ENCODE data around the gene SLC37A2.

SLC37A2 gene

GRCh38 chr11:125114518-125114917 is 51.4 kb downstream of the SLC37A2 start:
- Histone ChIP-seq H3K36me3 (peaks cover 0 to 3% (median 0%) of the 10 kb centered on the region in 11 experiments; a peak in 1 of 22 replicates), H3K4me3 (no peak overlapping the region), H4K20me1 (no peaks in the 10 kb centered on the region), H3K9me3 (replicated peaks in 1 of 11) (peaks cover 0 to 14% (median 5%) of the 10 kb centered on the region in 11 experiments; a peak in 8 of 22 replicates), H3K4me1 (peaks cover 12 to 20% (median 14%) of the 10 kb centered on the region in 10 experiments), H3K27ac (no peak overlapping the region), H3K9ac (no peak overlapping the region), H3K27me3 (no peaks in the 10 kb centered on the region), H3K4me2 (no peak overlapping the region)
- TF ChIP-seq Cebpa-rat (IDR thresholded peaks at IDR 0.05): no peak

- H3K36me3 ChIP-seq: no peaks in the 10 kb centered on the region
- H3K4me1 ChIP-seq: no peaks in the 10 kb centered on the region
- no peak overlapping the region for H3K4me2 ChIP-seq
- no peak for TF ChIP-seq Cebpa-rat (IDR thresholded peaks at IDR 0.05)
- H3K9ac ChIP-seq: no peak overlapping the region
- H3K27ac ChIP-seq: no peak overlapping the region
- no peak overlapping the region for H3K4me3 ChIP-seq
- no peaks in the 10 kb centered on the region for H4K20me1 ChIP-seq
- H3K27me3 ChIP-seq: no peaks in the 10 kb centered on the region
- peaks cover 0 to 12% (median under 1%) of the 10 kb centered on the region in 11 experiments; a peak in 7 of 22 replicates for H3K9me3 ChIP-seq (replicated peaks in 1 of 11)
These were observed 54.3 kb downstream of the SLC37A2 start for GRCh38 chr11:125117429-125117828.

GRCh38 chr11:125123194-125123946 is 60.3 kb downstream of the SLC37A2 start:
- Histone ChIP-seq H3K9ac (no peak overlapping the region), H3K27me3 (no peaks in the 10 kb centered on the region), H4K20me1 (no peaks in the 10 kb centered on the region), H3K36me3 (no peaks in the 10 kb centered on the region), H3K4me2 (peak overlapping the region in 3 of 11 experiments; percentile 58 to 75 (median 64); a peak in 6 of 22 replicates), H3K27ac (no peak overlapping the region), H3K4me3 (no peak overlapping the region), H3K9me3 (replicated peaks in 1 of 11) (peaks cover 0 to 4% (median 0%) of the 10 kb centered on the region in 11 experiments; a peak in 1 of 22 replicates), H3K4me1 (peaks cover 0 to 23% (median 5%) of the 10 kb centered on the region in 10 experiments; a peak in 10 of 20 replicates)
- no peak for TF ChIP-seq Cebpa-rat (IDR thresholded peaks at IDR 0.05)

- H3K9me3 ChIP-seq (replicated peaks in 1 of 11): peaks cover 0 to 4% (median 0%) of the 10 kb centered on the region in 11 experiments; a peak in 1 of 22 replicates
- H3K27me3 ChIP-seq: no peaks in the 10 kb centered on the region
- no peak overlapping the region for H3K27ac ChIP-seq
- H4K20me1 ChIP-seq: no peaks in the 10 kb centered on the region
- no peak overlapping the region for H3K4me3 ChIP-seq
- peak overlapping the region in 4 of 11 experiments; percentile 48 to 75 (median 61); a peak in 8 of 22 replicates for H3K4me2 ChIP-seq
- no peaks in the 10 kb centered on the region for H3K36me3 ChIP-seq
- no peak for TF ChIP-seq Cebpa-rat (IDR thresholded peaks at IDR 0.05)
- no peak overlapping the region for H3K9ac ChIP-seq
- H3K4me1 ChIP-seq: peaks cover 0 to 23% (median 5%) of the 10 kb centered on the region in 10 experiments; a peak in 10 of 20 replicates
These were observed 61.0 kb downstream of the SLC37A2 start for GRCh38 chr11:125123947-125124617.

GRCh38 chr11:125124618-125124992 is 61.5 kb downstream of the SLC37A2 start:
- Histone ChIP-seq H3K4me2 (peak overlapping the region in 4 of 11 experiments; percentile 48 to 75 (median 61); a peak in 8 of 22 replicates), H3K27me3 (no peaks in the 10 kb centered on the region), H4K20me1 (no peaks in the 10 kb centered on the region), H3K4me1 (peaks cover 0 to 23% (median 5%) of the 10 kb centered on the region in 10 experiments; a peak in 10 of 20 replicates), H3K4me3 (no peak overlapping the region), H3K9ac (no peak overlapping the region), H3K27ac (no peak overlapping the region), H3K36me3 (no peaks in the 10 kb centered on the region), H3K9me3 (replicated peaks in 1 of 11) (peaks cover 0 to 4% (median 0%) of the 10 kb centered on the region in 11 experiments; a peak in 1 of 22 replicates)
- no peak for TF ChIP-seq Cebpa-rat (IDR thresholded peaks at IDR 0.05)

- H3K36me3 ChIP-seq: no peaks in the 10 kb centered on the region
- no peak overlapping the region for H3K4me2 ChIP-seq
- H3K4me3 ChIP-seq: no peak overlapping the region
- no peak overlapping the region for H3K9ac ChIP-seq
- peaks cover 0 to 19% (median 5%) of the 10 kb centered on the region in 10 experiments; a peak in 10 of 20 replicates for H3K4me1 ChIP-seq
- peaks cover 0 to 4% (median 0%) of the 10 kb centered on the region in 11 experiments; a peak in 1 of 22 replicates for H3K9me3 ChIP-seq (replicated peaks in 1 of 11)
- no peaks in the 10 kb centered on the region for H4K20me1 ChIP-seq
- no peaks in the 10 kb centered on the region for H3K27me3 ChIP-seq
- no peak overlapping the region for H3K27ac ChIP-seq
- TF ChIP-seq Cebpa-rat (IDR thresholded peaks at IDR 0.05): no peak
These were observed 65.3 kb downstream of the SLC37A2 start for GRCh38 chr11:125128450-125128849.

- H3K36me3 ChIP-seq: no peaks in the 10 kb centered on the region
- no peak overlapping the region for H3K9ac ChIP-seq
- H3K27ac ChIP-seq: no peak overlapping the region
- H4K20me1 ChIP-seq: no peaks in the 10 kb centered on the region
- no peak overlapping the region for H3K4me3 ChIP-seq
- no peaks in the 10 kb centered on the region for H3K27me3 ChIP-seq
- H3K4me1 ChIP-seq: peaks cover 0 to 9% (median 2%) of the 10 kb centered on the region in 10 experiments; a peak in 9 of 20 replicates
- no peak for TF ChIP-seq Cebpa-rat (IDR thresholded peaks at IDR 0.05)
- no peak overlapping the region for H3K4me2 ChIP-seq
- H3K9me3 ChIP-seq (replicated peaks in 1 of 11): no peaks in the 10 kb centered on the region
These were observed 66.3 kb downstream of the SLC37A2 start for GRCh38 chr11:125129316-125129993.

- Histone ChIP-seq H3K9ac (no peak overlapping the region), H3K4me3 (no peak overlapping the region), H3K4me1 (peaks cover 0 to 9% (median 0%) of the 10 kb centered on the region in 10 experiments; a peak in 3 of 20 replicates), H3K4me2 (no peak overlapping the region), H3K36me3 (no peaks in the 10 kb centered on the region), H3K9me3 (replicated peaks in 1 of 11) (no peaks in the 10 kb centered on the region), H3K27ac (no peak overlapping the region), H4K20me1 (no peaks in the 10 kb centered on the region), H3K27me3 (no peaks in the 10 kb centered on the region)
- no peak for TF ChIP-seq Cebpa-rat (IDR thresholded peaks at IDR 0.05)
These were observed 69.0 kb downstream of the SLC37A2 start for GRCh38 chr11:125132071-125132470.

GRCh38 chr11:125132596-125132995 is 69.5 kb downstream of the SLC37A2 start:
- TF ChIP-seq Cebpa-rat (IDR thresholded peaks at IDR 0.05): no peak
- no peaks in the 10 kb centered on the region for H4K20me1 ChIP-seq
- H3K4me1 ChIP-seq: peaks cover 0 to 9% (median 0%) of the 10 kb centered on the region in 10 experiments; a peak in 3 of 20 replicates
- no peak overlapping the region for H3K4me3 ChIP-seq
- no peak overlapping the region for H3K27ac ChIP-seq
- H3K36me3 ChIP-seq: no peaks in the 10 kb centered on the region
- no peak overlapping the region for H3K4me2 ChIP-seq
- H3K9ac ChIP-seq: no peak overlapping the region
- no peaks in the 10 kb centered on the region for H3K9me3 ChIP-seq (replicated peaks in 1 of 11)
- H3K27me3 ChIP-seq: no peaks in the 10 kb centered on the region

Data from BLaER1 treated with 17β-estradiol and CSF1 and Interleukin-3, amounts not matched to agents 10 nM and 100 nM (cell line).